ENCODE results near the gene ASRGL1. TPM values are rescaled to one million over a fixed set of nuclear protein-coding genes. Genes with fewer than 3 reads are reported as not detected.

Gene ASRGL1
- total and polyA plus RNA-seq, 2 of the 13 experiments (the other 11 are each of a cell fraction or from before 2014, with no cell fraction given) = 50.8 to 97.5 TPM

DNA sequence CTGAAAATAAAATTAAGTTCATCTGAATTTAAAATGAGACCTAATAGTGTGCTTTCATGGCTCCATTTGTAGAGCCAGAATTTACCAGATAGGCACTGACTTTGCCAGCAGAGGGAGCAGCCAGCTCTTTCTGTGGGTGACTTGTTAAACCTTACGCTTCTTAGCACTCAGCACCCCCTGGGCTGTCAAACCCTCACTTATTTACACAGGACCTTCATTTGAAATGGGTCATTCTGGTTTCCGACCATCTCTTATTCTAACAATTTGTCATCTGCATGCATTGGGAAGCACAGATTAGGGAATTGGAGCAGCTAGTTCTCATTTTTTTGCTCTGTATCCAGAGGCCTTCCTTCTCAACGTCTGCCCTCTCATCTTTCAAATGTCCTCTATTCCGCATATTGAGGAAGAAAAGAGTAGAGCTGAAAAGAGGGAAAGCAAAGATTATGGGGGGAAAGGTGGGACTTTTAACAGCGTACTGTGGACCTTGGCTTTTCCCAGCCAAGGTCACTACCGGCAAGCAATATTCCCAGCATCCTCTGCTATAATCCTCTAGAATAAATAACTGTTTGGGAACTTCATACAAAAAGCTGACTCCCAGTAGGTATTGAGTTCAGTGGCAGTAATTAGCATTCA is 3.1 kb downstream of the ASRGL1 start:
- CTCF ChIA-PET (ENCODE audit: low intra/inter-chr PET ratio, low total read pairs) = interaction anchor here (1.3 to 2.0 kb wide), 2 partner anchors 38 to 41 kb away, joined by 4 to 6 read pairs; no protein-coding TSS in a partner anchor
- BruUV-seq (replicated peaks) = no TSS peak
- in situ Hi-C loops (cut with HindIII; ENCODE audit: extremely low pct_ligation_motif_present, low pct_unique_long_range_greater_than_20kb) = no loop called here
- Histone ChIP-seq H3K4me3 (replicated peaks in 1 of 3; ENCODE audit: insufficient read depth in 1 of 3, low read depth in 2 of 3, low read length in 3 of 3) (peak overlapping the region; percentile 18 to 51 (median 19); a peak in 4 of 6 replicates), H3K4me2 (ENCODE audit: low read depth, low read length) (peak overlapping the region; percentile 82), H3K9ac (ENCODE audit: insufficient read depth, low read depth, low read length) (peak overlapping the region; percentile 11), H3K27me3 (ENCODE audit: control insufficient read depth in 1 of 2, insufficient read depth in 2 of 2, low read length in 2 of 2) (peaks cover 2 to 4% of the 10 kb centered on the region in 2 experiments; a peak in 2 of 5 replicates), H3K79me2 (ENCODE audit: insufficient read depth, low read length) (peaks cover 18% of the 10 kb centered on the region), H3K4me1 (ENCODE audit: insufficient read depth, low read length) (peaks cover 71% of the 10 kb centered on the region), H3K36me3 (replicated peaks in 1 of 2; ENCODE audit: control insufficient read depth in 1 of 2, insufficient read depth in 2 of 2, low read length in 2 of 2) (peaks cover 0 to 14% of the 10 kb centered on the region in 2 experiments; a peak in 1 of 5 replicates), H2AFZ (ENCODE audit: low read length) (no peak overlapping the region), H3K9me3 (ENCODE audit: low read length) (no peaks in the 10 kb centered on the region), H3K27ac (ENCODE audit: extremely low read length, insufficient read depth, low read length) (peak overlapping the region; percentile 82), H4K20me1 (ENCODE audit: insufficient read depth, low read length) (no peaks in the 10 kb centered on the region)
- DNase-seq (ENCODE audit: low spot score) = peak; percentile 60
- POLR2A ChIA-PET = interaction anchor here (1.0 to 1.4 kb wide), 2 partner anchors 58 to 80 kb away, joined by 3 read pairs; no protein-coding TSS in a partner anchor
- intact Hi-C loops (cut with micrococcal nuclease; ENCODE audit: unreplicated experiment) = loop anchor here (1.0 kb wide), 1 partner anchor 38 kb away; no protein-coding TSS in a partner anchor
- ATAC-seq = peak; percentile 55
- WGBS (ENCODE audit: low lambda C conversion rate) = 13% methylated on average over 6 of the region's 6 CpGs
- FAIRE-seq = peak; percentile 81
- TF ChIP-seq, protein P1, sequence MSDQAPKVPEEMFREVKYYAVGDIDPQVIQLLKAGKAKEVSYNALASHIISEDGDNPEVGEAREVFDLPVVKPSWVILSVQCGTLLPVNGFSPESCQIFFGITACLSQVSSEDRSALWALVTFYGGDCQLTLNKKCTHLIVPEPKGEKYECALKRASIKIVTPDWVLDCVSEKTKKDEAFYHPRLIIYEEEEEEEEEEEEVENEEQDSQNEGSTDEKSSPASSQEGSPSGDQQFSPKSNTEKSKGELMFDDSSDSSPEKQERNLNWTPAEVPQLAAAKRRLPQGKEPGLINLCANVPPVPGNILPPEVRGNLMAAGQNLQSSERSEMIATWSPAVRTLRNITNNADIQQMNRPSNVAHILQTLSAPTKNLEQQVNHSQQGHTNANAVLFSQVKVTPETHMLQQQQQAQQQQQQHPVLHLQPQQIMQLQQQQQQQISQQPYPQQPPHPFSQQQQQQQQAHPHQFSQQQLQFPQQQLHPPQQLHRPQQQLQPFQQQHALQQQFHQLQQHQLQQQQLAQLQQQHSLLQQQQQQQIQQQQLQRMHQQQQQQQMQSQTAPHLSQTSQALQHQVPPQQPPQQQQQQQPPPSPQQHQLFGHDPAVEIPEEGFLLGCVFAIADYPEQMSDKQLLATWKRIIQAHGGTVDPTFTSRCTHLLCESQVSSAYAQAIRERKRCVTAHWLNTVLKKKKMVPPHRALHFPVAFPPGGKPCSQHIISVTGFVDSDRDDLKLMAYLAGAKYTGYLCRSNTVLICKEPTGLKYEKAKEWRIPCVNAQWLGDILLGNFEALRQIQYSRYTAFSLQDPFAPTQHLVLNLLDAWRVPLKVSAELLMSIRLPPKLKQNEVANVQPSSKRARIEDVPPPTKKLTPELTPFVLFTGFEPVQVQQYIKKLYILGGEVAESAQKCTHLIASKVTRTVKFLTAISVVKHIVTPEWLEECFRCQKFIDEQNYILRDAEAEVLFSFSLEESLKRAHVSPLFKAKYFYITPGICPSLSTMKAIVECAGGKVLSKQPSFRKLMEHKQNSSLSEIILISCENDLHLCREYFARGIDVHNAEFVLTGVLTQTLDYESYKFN (CRISPR knock-in tag; conservative IDR thresholded peaks at IDR 0.05) = peak; percentile 87
- TF ChIP-seq, protein P2, sequence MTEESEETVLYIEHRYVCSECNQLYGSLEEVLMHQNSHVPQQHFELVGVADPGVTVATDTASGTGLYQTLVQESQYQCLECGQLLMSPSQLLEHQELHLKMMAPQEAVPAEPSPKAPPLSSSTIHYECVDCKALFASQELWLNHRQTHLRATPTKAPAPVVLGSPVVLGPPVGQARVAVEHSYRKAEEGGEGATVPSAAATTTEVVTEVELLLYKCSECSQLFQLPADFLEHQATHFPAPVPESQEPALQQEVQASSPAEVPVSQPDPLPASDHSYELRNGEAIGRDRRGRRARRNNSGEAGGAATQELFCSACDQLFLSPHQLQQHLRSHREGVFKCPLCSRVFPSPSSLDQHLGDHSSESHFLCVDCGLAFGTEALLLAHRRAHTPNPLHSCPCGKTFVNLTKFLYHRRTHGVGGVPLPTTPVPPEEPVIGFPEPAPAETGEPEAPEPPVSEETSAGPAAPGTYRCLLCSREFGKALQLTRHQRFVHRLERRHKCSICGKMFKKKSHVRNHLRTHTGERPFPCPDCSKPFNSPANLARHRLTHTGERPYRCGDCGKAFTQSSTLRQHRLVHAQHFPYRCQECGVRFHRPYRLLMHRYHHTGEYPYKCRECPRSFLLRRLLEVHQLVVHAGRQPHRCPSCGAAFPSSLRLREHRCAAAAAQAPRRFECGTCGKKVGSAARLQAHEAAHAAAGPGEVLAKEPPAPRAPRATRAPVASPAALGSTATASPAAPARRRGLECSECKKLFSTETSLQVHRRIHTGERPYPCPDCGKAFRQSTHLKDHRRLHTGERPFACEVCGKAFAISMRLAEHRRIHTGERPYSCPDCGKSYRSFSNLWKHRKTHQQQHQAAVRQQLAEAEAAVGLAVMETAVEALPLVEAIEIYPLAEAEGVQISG (CRISPR knock-in tag; IDR thresholded peaks at IDR 0.05) = no peak; the same call in none of the 2 replicates
- TF ChIP-seq RARG (CRISPR knock-in tag; IDR thresholded peaks at IDR 0.05; ENCODE audit: low read depth) (no peak), TSC22D2 (CRISPR knock-in tag; IDR thresholded peaks at IDR 0.05; ENCODE audit: borderline replicate concordance) (no peak), ZBTB7B (CRISPR knock-in tag; IDR thresholded peaks at IDR 0.05) (0 out of 2 replicates have a peak, but pooled peaks have one; percentile 42), BCL6 (CRISPR knock-in tag; IDR thresholded peaks at IDR 0.05) (peak; percentile 48; the same call in 1 of the 2 replicates)
- TF ChIP-seq, protein P3, sequence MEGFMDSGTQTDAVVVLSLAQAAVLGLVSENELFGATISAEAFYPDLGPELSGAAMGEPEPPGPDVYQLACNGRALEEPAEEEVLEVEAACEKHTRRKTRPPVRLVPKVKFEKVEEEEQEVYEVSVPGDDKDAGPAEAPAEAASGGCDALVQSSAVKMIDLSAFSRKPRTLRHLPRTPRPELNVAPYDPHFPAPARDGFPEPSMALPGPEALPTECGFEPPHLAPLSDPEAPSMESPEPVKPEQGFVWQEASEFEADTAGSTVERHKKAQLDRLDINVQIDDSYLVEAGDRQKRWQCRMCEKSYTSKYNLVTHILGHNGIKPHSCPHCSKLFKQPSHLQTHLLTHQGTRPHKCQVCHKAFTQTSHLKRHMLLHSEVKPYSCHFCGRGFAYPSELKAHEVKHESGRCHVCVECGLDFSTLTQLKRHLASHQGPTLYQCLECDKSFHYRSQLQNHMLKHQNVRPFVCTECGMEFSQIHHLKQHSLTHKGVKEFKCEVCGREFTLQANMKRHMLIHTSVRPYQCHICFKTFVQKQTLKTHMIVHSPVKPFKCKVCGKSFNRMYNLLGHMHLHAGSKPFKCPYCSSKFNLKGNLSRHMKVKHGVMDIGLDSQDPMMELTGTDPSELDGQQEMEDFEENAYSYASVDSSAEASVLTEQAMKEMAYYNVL (CRISPR knock-in tag; IDR thresholded peaks at IDR 0.05; ENCODE audit: borderline replicate concordance) = peak; percentile 81
- TF ChIP-seq, protein P4, sequence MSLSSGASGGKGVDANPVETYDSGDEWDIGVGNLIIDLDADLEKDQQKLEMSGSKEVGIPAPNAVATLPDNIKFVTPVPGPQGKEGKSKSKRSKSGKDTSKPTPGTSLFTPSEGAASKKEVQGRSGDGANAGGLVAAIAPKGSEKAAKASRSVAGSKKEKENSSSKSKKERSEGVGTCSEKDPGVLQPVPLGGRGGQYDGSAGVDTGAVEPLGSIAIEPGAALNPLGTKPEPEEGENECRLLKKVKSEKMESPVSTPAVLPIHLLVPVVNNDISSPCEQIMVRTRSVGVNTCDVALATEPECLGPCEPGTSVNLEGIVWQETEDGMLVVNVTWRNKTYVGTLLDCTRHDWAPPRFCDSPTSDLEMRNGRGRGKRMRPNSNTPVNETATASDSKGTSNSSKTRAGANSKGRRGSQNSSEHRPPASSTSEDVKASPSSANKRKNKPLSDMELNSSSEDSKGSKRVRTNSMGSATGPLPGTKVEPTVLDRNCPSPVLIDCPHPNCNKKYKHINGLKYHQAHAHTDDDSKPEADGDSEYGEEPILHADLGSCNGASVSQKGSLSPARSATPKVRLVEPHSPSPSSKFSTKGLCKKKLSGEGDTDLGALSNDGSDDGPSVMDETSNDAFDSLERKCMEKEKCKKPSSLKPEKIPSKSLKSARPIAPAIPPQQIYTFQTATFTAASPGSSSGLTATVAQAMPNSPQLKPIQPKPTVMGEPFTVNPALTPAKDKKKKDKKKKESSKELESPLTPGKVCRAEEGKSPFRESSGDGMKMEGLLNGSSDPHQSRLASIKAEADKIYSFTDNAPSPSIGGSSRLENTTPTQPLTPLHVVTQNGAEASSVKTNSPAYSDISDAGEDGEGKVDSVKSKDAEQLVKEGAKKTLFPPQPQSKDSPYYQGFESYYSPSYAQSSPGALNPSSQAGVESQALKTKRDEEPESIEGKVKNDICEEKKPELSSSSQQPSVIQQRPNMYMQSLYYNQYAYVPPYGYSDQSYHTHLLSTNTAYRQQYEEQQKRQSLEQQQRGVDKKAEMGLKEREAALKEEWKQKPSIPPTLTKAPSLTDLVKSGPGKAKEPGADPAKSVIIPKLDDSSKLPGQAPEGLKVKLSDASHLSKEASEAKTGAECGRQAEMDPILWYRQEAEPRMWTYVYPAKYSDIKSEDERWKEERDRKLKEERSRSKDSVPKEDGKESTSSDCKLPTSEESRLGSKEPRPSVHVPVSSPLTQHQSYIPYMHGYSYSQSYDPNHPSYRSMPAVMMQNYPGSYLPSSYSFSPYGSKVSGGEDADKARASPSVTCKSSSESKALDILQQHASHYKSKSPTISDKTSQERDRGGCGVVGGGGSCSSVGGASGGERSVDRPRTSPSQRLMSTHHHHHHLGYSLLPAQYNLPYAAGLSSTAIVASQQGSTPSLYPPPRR (CRISPR knock-in tag; IDR thresholded peaks at IDR 0.05; ENCODE audit: borderline replicate concordance) = peak; percentile 50; the same call in 1 of the 2 replicates

All from HepG2 (cell line).